Retina (tissue), 1 donor: ENCODE results near the gene FLVCR1.
A peak's percentile ranks its signal among the peaks of the same experiment; 100 is the strongest.
"Not testable (repeated sequence)": the region's sequence is repeated elsewhere in the genome, so short reads cannot be mapped to it uniquely, and the experiment has no call there.

Experiments used
- DNase-seq: peaks from one replicate; pipeline ENCODE4 v3.0.0-alpha.2; 2016

The FLVCR1 gene

GRCh38 chr1:212860713-212861581 is 2.9 kb downstream of the FLVCR1 start:
- DNase-seq = peak; percentile 32

- no peak for DNase-seq
These were observed 4.1 kb downstream of the FLVCR1 start for GRCh38 chr1:212862111-212862690.

- not testable (repeated sequence) for DNase-seq
These were observed 5.3 kb downstream of the FLVCR1 start for GRCh38 chr1:212863345-212863744.

GRCh38 chr1:212864201-212864600 is 6.1 kb downstream of the FLVCR1 start:
- DNase-seq = no peak

- no peak for DNase-seq
These were observed 9.1 kb downstream of the FLVCR1 start for GRCh38 chr1:212867192-212867591.

GRCh38 chr1:212871976-212872375 is 13.9 kb downstream of the FLVCR1 start:
- no peak for DNase-seq

GRCh38 chr1:212873518-212873917 is 15.4 kb downstream of the FLVCR1 start:
- DNase-seq = no peak

GRCh38 chr1:212878418-212878817 is 20.3 kb downstream of the FLVCR1 start:
- DNase-seq = no peak

GRCh38 chr1:212879947-212880690 is 22.0 kb downstream of the FLVCR1 start:
- no peak for DNase-seq

- no peak for DNase-seq
These were observed 26.5 kb downstream of the FLVCR1 start for GRCh38 chr1:212884592-212884991.

GRCh38 chr1:212892108-212892507 is 34.0 kb downstream of the FLVCR1 start:
- no peak for DNase-seq

GRCh38 chr1:212899845-212900244 is 41.8 kb downstream of the FLVCR1 start:
- no peak for DNase-seq

GRCh38 chr1:212901290-212901689 is 43.2 kb downstream of the FLVCR1 start:
- DNase-seq = no peak

GRCh38 chr1:212902054-212902453 is 44.0 kb downstream of the FLVCR1 start:
- no peak for DNase-seq

- DNase-seq = no peak
These were observed 45.6 kb downstream of the FLVCR1 start for GRCh38 chr1:212903664-212904063.

- DNase-seq = not testable (repeated sequence)
These were observed 50.0 kb downstream of the FLVCR1 start for GRCh38 chr1:212908071-212908470.

GRCh38 chr1:212908971-212909370 is 50.9 kb downstream of the FLVCR1 start:
- DNase-seq = no peak

- no peak for DNase-seq
These were observed 51.6 kb downstream of the FLVCR1 start for GRCh38 chr1:212909652-212910063.

GRCh38 chr1:212910213-212910612 is 52.1 kb downstream of the FLVCR1 start:
- DNase-seq = not testable (repeated sequence)

- not testable (repeated sequence) for DNase-seq
These were observed 55.6 kb downstream of the FLVCR1 start for GRCh38 chr1:212913638-212914037.

GRCh38 chr1:212914110-212914509 is 56.0 kb downstream of the FLVCR1 start:
- not testable (repeated sequence) for DNase-seq

GRCh38 chr1:212914789-212915188 is 56.7 kb downstream of the FLVCR1 start:
- DNase-seq = peak; percentile 36

- no peak for DNase-seq
These were observed 57.4 kb downstream of the FLVCR1 start for GRCh38 chr1:212915245-212916091.
